Prostate gland (tissue), 2 donors: Measurements from ENCODE around the gene NSMCE1.

Source experiments
- CTCF ChIP-seq, 4 experiments: fragments of 200-600 bp in 2 of 4; fragments of 450-650 bp in 2 of 4; sonication (generic) in 2 of 4; IDR thresholded peaks; 1 replicate in 3 of 4; 2 replicates in 1 of 4; pipeline ENCODE4 v1.5.1; 2016 to 2019; ENCODE audit warnings: antibody characterized with exemption in 4 of 4, mild to moderate bottlenecking in 2 of 4, moderate library complexity in 2 of 4
- POLR2A ChIP-seq: fragments of 450-650 bp; IDR thresholded peaks from one replicate; pipeline ENCODE4 v1.6.1; 2016; ENCODE audit warnings: antibody characterized with exemption, mild to moderate bottlenecking
- POLR2AphosphoS5 ChIP-seq: sonication (generic); formaldehyde crosslinking; IDR thresholded peaks from one replicate; pipeline ENCODE4 v1.6.1; 2017; ENCODE audit warnings: antibody characterized with exemption

GRCh38 chr16:27232901-27233625 lies 35.5 kb downstream of the NSMCE1 start:
- TF ChIP-seq POLR2AphosphoS5 (peak; percentile 84), CTCF (IDR thresholded peaks at IDR 0.05) (peak in 2 of 4 experiments; percentile 9 to 29), POLR2A (no peak)
